H1 (cell line): ENCODE measurements around the gene ZDHHC22. TPM values are rescaled to one million over a fixed set of nuclear protein-coding genes. Genes with fewer than 3 reads are reported as not detected.

Experiments
- BCL11A ChIP-seq, 2 experiments: IDR thresholded peaks; one replicate each; pipeline ENCODE4 v1.6.1; 2011; ENCODE audit warnings: low read depth in 2 of 2, low read length in 2 of 2, mild to moderate bottlenecking in 2 of 2
- CEBPB ChIP-seq: IDR thresholded peaks from 2 replicates; pipeline ENCODE4 v1.6.1; 2012; ENCODE audit warnings: low read depth, low read length
- KDM1A ChIP-seq: fragments of 200-600, 300-600 bp; sonication (generic); IDR thresholded peaks from 2 replicates; pipeline ENCODE4 v1.7.1; 2016; ENCODE audit warnings: mild to moderate bottlenecking, low read length, borderline replicate concordance
- RBBP5 ChIP-seq: IDR thresholded peaks from 2 replicates; pipeline ENCODE4 v1.7.1; 2012; ENCODE audit warnings: low read depth, mild to moderate bottlenecking, inconsistent platforms, low read length, moderate library complexity, borderline replicate concordance
- SAP30 ChIP-seq: fragments of 300-600 bp; sonication (generic); IDR thresholded peaks from 2 replicates; pipeline ENCODE4 v1.7.1; 2012; ENCODE audit warnings: low read length, moderate library complexity, mild to moderate bottlenecking, inconsistent platforms; ENCODE audit not compliant: insufficient read depth, insufficient replicate concordance
- polyA plus RNA-seq, 7 experiments: library from polyadenylated mRNA; depleted of rRNA in 3 of 7; stranded (reverse) in 5 of 7; unstranded in 2 of 7; fragments of >200 nt in 5 of 7; fragments of 200-250 nt in 2 of 7; gene quantifications; 1 replicate in 5 of 7; 2 replicates in 1 of 7; 4 replicates in 1 of 7; pipeline versions ENCODE4 v1.2.1 to v1.2.3, GENCODE V29; 2011 to 2013; ENCODE audit warnings: missing spikeins in 2 of 7, mixed read lengths in 2 of 7
- total RNA-seq: library from RNA; stranded (reverse); fragmentation: NEBNext Ultra II Directional; extraction: Animal tissue kit (Norgen Biotek cat#: 25700); gene quantifications from 2 replicates; pipeline ENCODE4 v1.2.1, GENCODE V29; 2021
- TF ChIP-seq, protein P1 (sequence below), 3 experiments: IDR thresholded peaks; 1 replicate in 2 of 3; 2 replicates in 1 of 3; pipeline versions ENCODE4 v1.5.1 to v1.6.1; 2011; ENCODE audit warnings: low read length in 3 of 3, mild to moderate bottlenecking in 3 of 3, inconsistent platforms in 2 of 3, low read depth in 1 of 3, moderate library complexity in 1 of 3; ENCODE audit not compliant: insufficient read depth in 1 of 3; ENCODE audit errors: control extremely low read depth in 1 of 3
- TF ChIP-seq, protein P2 (sequence below): IDR thresholded peaks from 2 replicates; pipeline ENCODE4 v1.6.1; 2012; ENCODE audit warnings: inconsistent platforms

The ZDHHC22 gene
- total and polyA plus RNA-seq, 2 of the 8 experiments (the other 6 are each of a cell fraction or from before 2014, with no cell fraction given), result 23.8 to 55.2 TPM

- TF ChIP-seq, protein P1, sequence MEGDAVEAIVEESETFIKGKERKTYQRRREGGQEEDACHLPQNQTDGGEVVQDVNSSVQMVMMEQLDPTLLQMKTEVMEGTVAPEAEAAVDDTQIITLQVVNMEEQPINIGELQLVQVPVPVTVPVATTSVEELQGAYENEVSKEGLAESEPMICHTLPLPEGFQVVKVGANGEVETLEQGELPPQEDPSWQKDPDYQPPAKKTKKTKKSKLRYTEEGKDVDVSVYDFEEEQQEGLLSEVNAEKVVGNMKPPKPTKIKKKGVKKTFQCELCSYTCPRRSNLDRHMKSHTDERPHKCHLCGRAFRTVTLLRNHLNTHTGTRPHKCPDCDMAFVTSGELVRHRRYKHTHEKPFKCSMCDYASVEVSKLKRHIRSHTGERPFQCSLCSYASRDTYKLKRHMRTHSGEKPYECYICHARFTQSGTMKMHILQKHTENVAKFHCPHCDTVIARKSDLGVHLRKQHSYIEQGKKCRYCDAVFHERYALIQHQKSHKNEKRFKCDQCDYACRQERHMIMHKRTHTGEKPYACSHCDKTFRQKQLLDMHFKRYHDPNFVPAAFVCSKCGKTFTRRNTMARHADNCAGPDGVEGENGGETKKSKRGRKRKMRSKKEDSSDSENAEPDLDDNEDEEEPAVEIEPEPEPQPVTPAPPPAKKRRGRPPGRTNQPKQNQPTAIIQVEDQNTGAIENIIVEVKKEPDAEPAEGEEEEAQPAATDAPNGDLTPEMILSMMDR (IDR thresholded peaks at IDR 0.05; ENCODE audit: control extremely low read depth in 1 of 3, insufficient read depth in 1 of 3, low read depth in 1 of 3, low read length in 3 of 3), result no peak
- 0 out of 2 replicates have a peak, but pooled peaks have one; percentile 25 for TF ChIP-seq RBBP5
- no peak for TF ChIP-seq KDM1A
- TF ChIP-seq, protein P2, sequence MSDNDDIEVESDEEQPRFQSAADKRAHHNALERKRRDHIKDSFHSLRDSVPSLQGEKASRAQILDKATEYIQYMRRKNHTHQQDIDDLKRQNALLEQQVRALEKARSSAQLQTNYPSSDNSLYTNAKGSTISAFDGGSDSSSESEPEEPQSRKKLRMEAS, result peak; percentile 84
- no peak for TF ChIP-seq BCL11A (IDR thresholded peaks at IDR 0.05; ENCODE audit: low read depth in 2 of 2, low read length in 2 of 2)
- no peak for TF ChIP-seq CEBPB
- TF ChIP-seq SAP30, result no peak
Measured at GRCh38 chr14:77125281-77125801, 16.2 kb downstream of the ZDHHC22 start (continued).
